ENCODE measurements around the gene GATB.

GRCh38 chr4:151806511-151806927, 45.7 kb upstream of the GATB start:
- TF ChIP-seq CTCF (IDR thresholded peaks at IDR 0.05) (no peak), POLR2A (IDR thresholded peaks at IDR 0.05) (no peak)

All from heart left ventricle (tissue), 13 donors.